Measurements from ENCODE around the gene TPST1.

TPST1 gene

GRCh38 chr7:66182920-66183319 is 22.2 kb upstream of the TPST1 start:
- no peak overlapping the region for H2AFZ ChIP-seq (ENCODE audit: low read depth, low read length)

GRCh38 chr7:66183700-66184099 is 21.4 kb upstream of the TPST1 start:
- Histone ChIP-seq H3K27ac (ENCODE audit: low read length, poor library complexity, severe bottlenecking) (no peak overlapping the region), H2BK120ac (ENCODE audit: low read depth, low read length) (no peak overlapping the region), H4K8ac (ENCODE audit: low read length) (no peak overlapping the region), H3K4ac (ENCODE audit: low read depth in 1 of 2, low read length in 2 of 2) (no peak overlapping the region), H3K23ac (ENCODE audit: low read length in 2 of 2) (no peak overlapping the region), H3K9ac (ENCODE audit: low read length) (peak overlapping the region; percentile 56), H2BK15ac (ENCODE audit: low read depth, poor library complexity, severe bottlenecking) (no peak overlapping the region), H3K4me1 (ENCODE audit: control insufficient read depth, insufficient read depth, low read depth, low read length) (no peaks in the 10 kb centered on the region), H3K18ac (ENCODE audit: low read depth in 1 of 2, low read length in 2 of 2) (peak overlapping the region in 1 of 2 experiments; percentile 17), H2AFZ (ENCODE audit: low read depth, low read length) (no peak overlapping the region), H3K14ac (ENCODE audit: low read length in 2 of 2) (no peak overlapping the region), H2BK5ac (ENCODE audit: low read depth, low read length, poor library complexity, severe bottlenecking) (no peak overlapping the region), H4K91ac (ENCODE audit: low read length) (no peak overlapping the region), H3K36me3 (ENCODE audit: control insufficient read depth in 1 of 2, insufficient read depth in 2 of 2, low read depth in 1 of 2, low read length in 2 of 2) (no peaks in the 10 kb centered on the region), H3K27me3 (ENCODE audit: control insufficient read depth in 1 of 2, insufficient read depth in 1 of 2, low read length in 2 of 2) (no peaks in the 10 kb centered on the region), H3K4me2 (ENCODE audit: low read length, poor library complexity, severe bottlenecking) (no peak overlapping the region), H2BK12ac (ENCODE audit: low read length in 2 of 2) (no peak overlapping the region), H3K79me1 (replicated peaks; ENCODE audit: low read length, poor library complexity, severe bottlenecking) (no peaks in the 10 kb centered on the region), H3K9me3 (ENCODE audit: control insufficient read depth, low read length) (no peaks in the 10 kb centered on the region), H2AK5ac (ENCODE audit: low read length, severe bottlenecking) (no peak overlapping the region), H3K4me3 (ENCODE audit: insufficient read depth in 1 of 2, low read depth in 1 of 2, low read length in 2 of 2) (no peak overlapping the region)
- WGBS = 79% methylated on average over 2 of the region's 2 CpGs
- peak; percentile 96 for DNase-seq

More at GRCh38 chr7:66182920-66183319, 22.2 kb upstream of the TPST1 start:
- Histone ChIP-seq H3K4me2 (ENCODE audit: low read length, poor library complexity, severe bottlenecking) (no peak overlapping the region), H3K4ac (ENCODE audit: low read depth in 1 of 2, low read length in 2 of 2) (no peak overlapping the region), H3K9me3 (ENCODE audit: control insufficient read depth, low read length) (peaks cover 2% of the 10 kb centered on the region), H4K91ac (ENCODE audit: low read length) (no peak overlapping the region), H2BK15ac (ENCODE audit: low read depth, poor library complexity, severe bottlenecking) (no peak overlapping the region), H3K4me1 (ENCODE audit: control insufficient read depth, insufficient read depth, low read depth, low read length) (no peaks in the 10 kb centered on the region), H2BK12ac (ENCODE audit: low read length in 2 of 2) (no peak overlapping the region), H2BK5ac (ENCODE audit: low read depth, low read length, poor library complexity, severe bottlenecking) (no peak overlapping the region), H3K4me3 (ENCODE audit: insufficient read depth in 1 of 2, low read depth in 1 of 2, low read length in 2 of 2) (no peak overlapping the region), H4K8ac (ENCODE audit: low read length) (peak overlapping the region; percentile 25), H2BK120ac (ENCODE audit: low read depth, low read length) (no peak overlapping the region), H3K18ac (ENCODE audit: low read depth in 1 of 2, low read length in 2 of 2) (peak overlapping the region in 1 of 2 experiments; percentile 49), H3K23ac (ENCODE audit: low read length in 2 of 2) (no peak overlapping the region), H3K27ac (ENCODE audit: low read length, poor library complexity, severe bottlenecking) (no peak overlapping the region), H3K36me3 (ENCODE audit: control insufficient read depth in 1 of 2, insufficient read depth in 2 of 2, low read depth in 1 of 2, low read length in 2 of 2) (no peaks in the 10 kb centered on the region), H3K27me3 (ENCODE audit: control insufficient read depth in 1 of 2, insufficient read depth in 1 of 2, low read length in 2 of 2) (no peaks in the 10 kb centered on the region), H3K79me1 (replicated peaks; ENCODE audit: low read length, poor library complexity, severe bottlenecking) (no peaks in the 10 kb centered on the region), H3K14ac (ENCODE audit: low read length in 2 of 2) (no peak overlapping the region), H2AK5ac (ENCODE audit: low read length, severe bottlenecking) (peak overlapping the region; percentile 70), H3K9ac (ENCODE audit: low read length) (no peak overlapping the region)
- peak; percentile 37 for DNase-seq
- 93% methylated on average over 6 of the region's 6 CpGs for WGBS

- H3K9ac ChIP-seq (ENCODE audit: low read length) = no peak overlapping the region
- H2AK5ac ChIP-seq (ENCODE audit: low read length, severe bottlenecking) = no peak overlapping the region
- 94% methylated on average over 8 of the region's 8 CpGs for WGBS
- no peaks in the 10 kb centered on the region for H3K4me1 ChIP-seq (ENCODE audit: control insufficient read depth, insufficient read depth, low read depth, low read length)
- no peaks in the 10 kb centered on the region for H3K36me3 ChIP-seq (ENCODE audit: control insufficient read depth in 1 of 2, insufficient read depth in 2 of 2, low read depth in 1 of 2, low read length in 2 of 2)
- no peak overlapping the region for H4K8ac ChIP-seq (ENCODE audit: low read length)
- no peak overlapping the region for H3K14ac ChIP-seq (ENCODE audit: low read length in 2 of 2)
- no peaks in the 10 kb centered on the region for H3K79me1 ChIP-seq (replicated peaks; ENCODE audit: low read length, poor library complexity, severe bottlenecking)
- H2BK120ac ChIP-seq (ENCODE audit: low read depth, low read length) = no peak overlapping the region
- H3K4ac ChIP-seq (ENCODE audit: low read depth in 1 of 2, low read length in 2 of 2) = peak overlapping the region in 1 of 2 experiments; percentile 28
- no peak overlapping the region for H2AFZ ChIP-seq (ENCODE audit: low read depth, low read length)
- no peak overlapping the region for H3K18ac ChIP-seq (ENCODE audit: low read depth in 1 of 2, low read length in 2 of 2)
- H2BK5ac ChIP-seq (ENCODE audit: low read depth, low read length, poor library complexity, severe bottlenecking) = no peak overlapping the region
- no peak overlapping the region for H3K4me3 ChIP-seq (ENCODE audit: insufficient read depth in 1 of 2, low read depth in 1 of 2, low read length in 2 of 2)
- no peaks in the 10 kb centered on the region for H3K9me3 ChIP-seq (ENCODE audit: control insufficient read depth, low read length)
- H2BK12ac ChIP-seq (ENCODE audit: low read length in 2 of 2) = no peak overlapping the region
- H4K91ac ChIP-seq (ENCODE audit: low read length) = no peak overlapping the region
- no peak overlapping the region for H3K23ac ChIP-seq (ENCODE audit: low read length in 2 of 2)
- DNase-seq = no peak
- no peaks in the 10 kb centered on the region for H3K27me3 ChIP-seq (ENCODE audit: control insufficient read depth in 1 of 2, insufficient read depth in 1 of 2, low read length in 2 of 2)
- H3K27ac ChIP-seq (ENCODE audit: low read length, poor library complexity, severe bottlenecking) = no peak overlapping the region
- H3K4me2 ChIP-seq (ENCODE audit: low read length, poor library complexity, severe bottlenecking) = no peak overlapping the region
- no peak overlapping the region for H2BK15ac ChIP-seq (ENCODE audit: low read depth, poor library complexity, severe bottlenecking)
Observed at GRCh38 chr7:66185680-66186187, 19.4 kb upstream of the TPST1 start.

- H3K27me3 ChIP-seq (ENCODE audit: control insufficient read depth in 1 of 2, insufficient read depth in 1 of 2, low read length in 2 of 2) = no peaks in the 10 kb centered on the region
- no peak overlapping the region for H2BK12ac ChIP-seq (ENCODE audit: low read length in 2 of 2)
- H4K8ac ChIP-seq (ENCODE audit: low read length) = no peak overlapping the region
- H3K4me2 ChIP-seq (ENCODE audit: low read length, poor library complexity, severe bottlenecking) = no peak overlapping the region
- H3K18ac ChIP-seq (ENCODE audit: low read depth in 1 of 2, low read length in 2 of 2) = no peak overlapping the region
- H3K9ac ChIP-seq (ENCODE audit: low read length) = no peak overlapping the region
- H2BK120ac ChIP-seq (ENCODE audit: low read depth, low read length) = no peak overlapping the region
- no peak overlapping the region for H2AFZ ChIP-seq (ENCODE audit: low read depth, low read length)
- H3K27ac ChIP-seq (ENCODE audit: low read length, poor library complexity, severe bottlenecking) = no peak overlapping the region
- H3K36me3 ChIP-seq (ENCODE audit: control insufficient read depth in 1 of 2, insufficient read depth in 2 of 2, low read depth in 1 of 2, low read length in 2 of 2) = no peaks in the 10 kb centered on the region
- H2BK5ac ChIP-seq (ENCODE audit: low read depth, low read length, poor library complexity, severe bottlenecking) = no peak overlapping the region
- no peak overlapping the region for H3K4ac ChIP-seq (ENCODE audit: low read depth in 1 of 2, low read length in 2 of 2)
- H3K14ac ChIP-seq (ENCODE audit: low read length in 2 of 2) = no peak overlapping the region
- H2BK15ac ChIP-seq (ENCODE audit: low read depth, poor library complexity, severe bottlenecking) = no peak overlapping the region
- H3K9me3 ChIP-seq (ENCODE audit: control insufficient read depth, low read length) = no peaks in the 10 kb centered on the region
- no peak for DNase-seq
- H3K4me3 ChIP-seq (ENCODE audit: insufficient read depth in 1 of 2, low read depth in 1 of 2, low read length in 2 of 2) = no peak overlapping the region
- H3K23ac ChIP-seq (ENCODE audit: low read length in 2 of 2) = no peak overlapping the region
- no peak overlapping the region for H2AK5ac ChIP-seq (ENCODE audit: low read length, severe bottlenecking)
- H3K79me1 ChIP-seq (replicated peaks; ENCODE audit: low read length, poor library complexity, severe bottlenecking) = no peaks in the 10 kb centered on the region
- H4K91ac ChIP-seq (ENCODE audit: low read length) = no peak overlapping the region
- H3K4me1 ChIP-seq (ENCODE audit: control insufficient read depth, insufficient read depth, low read depth, low read length) = no peaks in the 10 kb centered on the region
- WGBS = 96% methylated on average over 4 of the region's 4 CpGs
Observed at GRCh38 chr7:66186991-66187390, 18.1 kb upstream of the TPST1 start.
